Stimulated activated CD8-positive, alpha-beta memory T cell treated with anti-CD3 and anti-CD28 coated beads, Interleukin-12 subunit alpha, Interleukin-12 subunit beta, amount 100 ng/mL, for 24 hours (primary cell): ENCODE results near the gene TUBB3.
"Not testable (repeated sequence)": the region's sequence is repeated elsewhere in the genome, so short reads cannot be mapped to it uniquely, and the experiment has no call there.

Experiments
- DNase-seq: peaks from one replicate; pipeline ENCODE4 v3.0.0-alpha.2; 2020; ENCODE audit errors: extremely low read depth

Gene TUBB3

GRCh38 chr16:89918453-89919347 is 4.4 kb upstream of the TUBB3 start, which contains the start of gene MC1R:
TSS of gene MC1R (plus strand) at chr16:89918862. CDS start at chr16:89919259, 397 bp downstream.
- DNase-seq, result no peak

- no peak for DNase-seq
Observed at GRCh38 chr16:89919535-89920406, 3.4 kb upstream of the TUBB3 start.

GRCh38 chr16:89920723-89921122 is 2.4 kb upstream of the TUBB3 start:
- DNase-seq, result no peak

GRCh38 chr16:89921131-89921701 is 1.9 kb upstream of the TUBB3 start:
- DNase-seq, result no peak

- no peak for DNase-seq
Observed at GRCh38 chr16:89921702-89922476, 1.3 kb upstream of the TUBB3 start.

- DNase-seq, result no peak
Observed at GRCh38 chr16:89922477-89922883, 662 bp upstream of the TUBB3 start.

- no peak for DNase-seq
Observed at GRCh38 chr16:89923640-89924296, 626 bp downstream of the TUBB3 start.

- DNase-seq, result no peak
Observed at GRCh38 chr16:89924297-89924924, 1.3 kb downstream of the TUBB3 start.

GRCh38 chr16:89924925-89925307 is 1.8 kb downstream of the TUBB3 start:
- DNase-seq, result no peak

GRCh38 chr16:89925596-89926079 is 2.5 kb downstream of the TUBB3 start:
- DNase-seq, result no peak

- no peak for DNase-seq
Observed at GRCh38 chr16:89931305-89931896, 8.3 kb downstream of the TUBB3 start.

GRCh38 chr16:89931964-89932363 is 8.8 kb downstream of the TUBB3 start:
- DNase-seq, result no peak

- not testable (repeated sequence) for DNase-seq
Observed at GRCh38 chr16:89934019-89934418, 10.9 kb downstream of the TUBB3 start.

GRCh38 chr16:89934611-89935553 is 11.7 kb downstream of the TUBB3 start:
- no peak for DNase-seq

GRCh38 chr16:89935620-89936019 is 12.5 kb downstream of the TUBB3 start:
- DNase-seq, result not testable (repeated sequence)

- DNase-seq, result no peak
Observed at GRCh38 chr16:89936034-89936433, 12.9 kb downstream of the TUBB3 start.

- DNase-seq, result no peak
Observed at GRCh38 chr16:89936508-89936907, 13.4 kb downstream of the TUBB3 start.

GRCh38 chr16:89936981-89937380 is 13.8 kb downstream of the TUBB3 start:
- DNase-seq, result no peak
